HepG2 (cell line): ENCODE data around the gene PLA2G4A. TPM values are rescaled to one million over a fixed set of nuclear protein-coding genes. Genes with fewer than 3 reads are reported as not detected.

ENCODE experiments used
- ATAC-seq: fragments of 200-7000 bp; cut with Tn5 transposase; 3 replicates; pipeline ENCODE4 v1.9.1; 2020; ENCODE audit warnings: mild to moderate bottlenecking, moderate library complexity
- BruUV-seq: library from RNA; stranded (reverse); fragments of 400-500 nt; replicated peaks from 2 replicates; lab custom pipeline; 2021; lab: Mats Ljungman, UMichigan
- CTCF ChIA-PET: fragments of 300-600 bp; formaldehyde crosslinking; extraction: SDS; loops from one replicate; lab custom pipeline; 2021; ENCODE audit warnings: low total read pairs, inconsistent platforms, low intra/inter-chr PET ratio; lab: Yijun Ruan, JAX
- POLR2A ChIA-PET: fragments of 350-600 bp; sonication (Branson Sonifier 250); formaldehyde crosslinking; loops from one replicate; lab custom pipeline; 2020; ENCODE audit warnings: antibody characterized with exemption, inconsistent platforms; lab: Yijun Ruan, JAX
- DNase-seq: peaks from one replicate; pipeline ENCODE4 v3.0.0-alpha.2; 2015; ENCODE audit warnings: low spot score
- FAIRE-seq: peaks from 3 replicates; lab custom pipeline; 2011; peaks lifted over from hg19 to GRCh38; lab: Jason Lieb, UNC
- H2AFZ ChIP-seq: one replicate; pipeline ENCODE4 v1.6.1; 2011; ENCODE audit warnings: low read length, inconsistent platforms
- H3K27ac ChIP-seq: fragments of 300-600 bp; 3 replicates; pipeline ENCODE4 v1.8.0; 2011; ENCODE audit warnings: mixed run types, mild to moderate bottlenecking, mixed read lengths, low read length, inconsistent platforms; ENCODE audit not compliant: insufficient read depth; ENCODE audit errors: extremely low read length
- H3K27me3 ChIP-seq, 2 experiments: fragments of 200-600 bp in 1 of 2; 2 replicates in 1 of 2; 3 replicates in 1 of 2; pipeline versions ENCODE4 v1.6.0 to v1.8.0; 2011; ENCODE audit warnings: low read length in 2 of 2, mild to moderate bottlenecking in 2 of 2, moderate library complexity in 2 of 2, inconsistent platforms in 1 of 2; ENCODE audit not compliant: insufficient read depth in 2 of 2, control insufficient read depth in 1 of 2
- H3K36me3 ChIP-seq, 2 experiments: fragments of 200-600 bp in 1 of 2; replicated peaks in 1 of 2; 2 replicates in 1 of 2; 3 replicates in 1 of 2; pipeline versions ENCODE4 v1.5.1 to v1.8.0; 2011; ENCODE audit warnings: low read length in 2 of 2, inconsistent platforms in 1 of 2; ENCODE audit not compliant: insufficient read depth in 2 of 2, control insufficient read depth in 1 of 2
- H3K4me1 ChIP-seq: 2 replicates; pipeline ENCODE4 v1.5.1; 2012; ENCODE audit warnings: low read length, inconsistent platforms; ENCODE audit not compliant: insufficient read depth
- H3K4me2 ChIP-seq: 2 replicates; pipeline ENCODE4 v1.6.0; 2011; ENCODE audit warnings: low read depth, low read length, inconsistent platforms
- H3K4me3 ChIP-seq, 3 experiments: fragments of 200-600 bp in 1 of 3; sonication (generic), shearing (Covaris generic) in 1 of 3; replicated peaks in 1 of 3; 2 replicates each; pipeline ENCODE4 v1.5.1; 2011 to 2016; ENCODE audit warnings: low read length in 3 of 3, inconsistent platforms in 2 of 3, low read depth in 2 of 3, mild to moderate bottlenecking in 2 of 3, control low read depth in 1 of 3, mixed read lengths in 1 of 3; ENCODE audit not compliant: insufficient read depth in 1 of 3
- H3K79me2 ChIP-seq: one replicate; pipeline ENCODE4 v1.6.1; 2011; ENCODE audit warnings: low read length, inconsistent platforms; ENCODE audit not compliant: insufficient read depth
- H3K9ac ChIP-seq: 2 replicates; pipeline ENCODE4 v1.6.0; 2011; ENCODE audit warnings: mild to moderate bottlenecking, low read depth, low read length, inconsistent platforms; ENCODE audit not compliant: insufficient read depth
- H3K9me3 ChIP-seq: 2 replicates; pipeline ENCODE4 v1.5.1; 2012; ENCODE audit warnings: mild to moderate bottlenecking, low read length
- H4K20me1 ChIP-seq: 2 replicates; pipeline ENCODE4 v1.6.0; 2011; ENCODE audit warnings: inconsistent platforms, mild to moderate bottlenecking, low read length, moderate library complexity; ENCODE audit not compliant: insufficient read depth
- FOXO1 ChIP-seq: sonication (generic); formaldehyde crosslinking; IDR thresholded peaks from 2 replicates; pipeline ENCODE4 v1.4.0; 2020; ENCODE audit warnings: missing genetic modification reagents
- KDM6A ChIP-seq: IDR thresholded peaks from 2 replicates; pipeline ENCODE4 v1.6.1; 2016; ENCODE audit warnings: low read depth
- MYPOP ChIP-seq: sonication (generic); formaldehyde crosslinking; IDR thresholded peaks from 2 replicates; pipeline ENCODE4 v1.8.1; 2023; ENCODE audit warnings: mild to moderate bottlenecking, moderate library complexity, missing genetic modification reagents
- NFKBIZ ChIP-seq: IDR thresholded peaks from 2 replicates; pipeline ENCODE4 v1.6.1; 2018; ENCODE audit warnings: missing genetic modification reagents, missing compliant biosample characterization
- PAF1 ChIP-seq: IDR thresholded peaks from 2 replicates; pipeline ENCODE4 v1.6.1; 2016; ENCODE audit warnings: missing genetic modification reagents, missing compliant biosample characterization
- RBM22 ChIP-seq: fragments of 200-400 bp; formaldehyde crosslinking; optimal IDR thresholded peaks from 2 replicates; pipeline ENCODE3; 2017; ENCODE audit warnings: mild to moderate bottlenecking, low read length, moderate library complexity
- SALL2 ChIP-seq: sonication (generic); formaldehyde crosslinking; IDR thresholded peaks from 2 replicates; pipeline ENCODE4 v1.8.1; 2023; ENCODE audit warnings: mild to moderate bottlenecking, missing genetic modification reagents, inconsistent platforms
- TARDBP ChIP-seq: sonication (generic); formaldehyde crosslinking; IDR thresholded peaks from 2 replicates; pipeline ENCODE4 v1.8.0; 2022; ENCODE audit warnings: mild to moderate bottlenecking, missing genetic modification reagents
- ZFP82 ChIP-seq: sonication (generic); formaldehyde crosslinking; IDR thresholded peaks from 2 replicates; pipeline ENCODE4 v1.5.1; 2020; ENCODE audit warnings: mild to moderate bottlenecking, missing genetic modification reagents, borderline replicate concordance
- ZFY ChIP-seq: sonication (generic); formaldehyde crosslinking; IDR thresholded peaks from 2 replicates; pipeline ENCODE4 v1.4.0; 2020; ENCODE audit warnings: missing genetic modification reagents
- ZNF274 ChIP-seq: sonication (generic); formaldehyde crosslinking; IDR thresholded peaks from 2 replicates; pipeline ENCODE4 v1.5.1; 2020; ENCODE audit warnings: mild to moderate bottlenecking, missing genetic modification reagents
- ZNF280D ChIP-seq: sonication (generic); formaldehyde crosslinking; IDR thresholded peaks from 2 replicates; pipeline ENCODE4 v1.5.1; 2020; ENCODE audit warnings: mild to moderate bottlenecking, missing genetic modification reagents
- ZNF703 ChIP-seq: sonication (generic); formaldehyde crosslinking; IDR thresholded peaks from 2 replicates; pipeline ENCODE4 v1.5.1; 2020; ENCODE audit warnings: missing genetic modification reagents, mild to moderate bottlenecking, moderate library complexity, borderline replicate concordance
- ZNF761 ChIP-seq: sonication (generic); formaldehyde crosslinking; conservative IDR thresholded peaks from 2 replicates; pipeline ENCODE4 v1.4.0; 2020; ENCODE audit warnings: mild to moderate bottlenecking, missing genetic modification reagents
- ZNF772 ChIP-seq: sonication (generic); formaldehyde crosslinking; IDR thresholded peaks from 2 replicates; pipeline ENCODE4 v1.5.0; 2020; ENCODE audit warnings: mild to moderate bottlenecking, missing genetic modification reagents
- WGBS: methylation state at CpG from one replicate; pipeline ENCODE4 v1.1.6; 2017; ENCODE audit warnings: low lambda C conversion rate; 5-methylcytosine and 5-hydroxymethylcytosine counted together
- in situ Hi-C: cut with HindIII; loops from 2 replicates; pipeline ENCODE4 v1.10.0; 2017; ENCODE audit warnings: low pct_unique_long_range_greater_than_20kb; ENCODE audit not compliant: extremely low pct_ligation_motif_present
- intact Hi-C: fragments of 100-400 bp; cut with micrococcal nuclease; formaldehyde crosslinking; loops from one replicate; pipeline ENCODE4 v1.10.0; 2022; ENCODE audit not compliant: unreplicated experiment
- polyA plus RNA-seq, 8 experiments: library from polyadenylated mRNA; depleted of rRNA in 3 of 8; stranded (reverse) in 7 of 8; unstranded in 1 of 8; fragments of >200 nt; fragmentation: Illumina TruSeq in 4 of 8; extraction: Trizol in 4 of 8; gene quantifications; 2 replicates each; pipeline versions ENCODE4 v1.2.1 to v1.2.3, GENCODE V29; 2011 to 2016; ENCODE audit warnings: low read depth in 4 of 8, missing spikeins in 1 of 8, mixed read lengths in 1 of 8; ENCODE audit not compliant: insufficient read depth in 1 of 8
- total RNA-seq, 5 experiments: library from RNA; depleted of rRNA; stranded (reverse); fragments of >200 nt; fragmentation: Illumina TruSeq; extraction: Trizol; gene quantifications; 2 replicates each; pipeline ENCODE4 v1.2.3, GENCODE V29; 2016; ENCODE audit warnings: low read depth in 1 of 5

Gene PLA2G4A
- total and polyA plus RNA-seq, 2 of the 13 experiments (the other 11 are each of a cell fraction or from before 2014, with no cell fraction given), result not detected

DNA sequence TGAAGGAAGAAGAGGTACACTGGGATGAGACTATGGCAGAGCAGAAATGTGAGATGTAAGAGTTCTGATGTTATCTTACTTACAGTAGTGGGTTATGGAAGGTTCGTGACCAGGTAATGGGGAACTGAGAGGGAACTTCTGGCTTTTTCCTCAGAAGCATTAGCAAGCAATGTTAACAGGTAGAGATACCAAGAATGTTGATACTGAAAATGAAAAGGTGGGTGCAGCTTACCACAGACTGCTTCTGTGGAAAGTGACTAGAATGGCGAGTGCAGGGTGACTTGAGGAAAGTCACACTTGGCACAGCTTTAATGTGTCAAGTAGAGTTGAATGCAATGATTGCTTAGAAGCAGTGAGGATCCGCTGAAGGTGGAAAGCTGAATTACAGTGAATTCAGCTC is 70.8 kb downstream of the PLA2G4A start:
- Histone ChIP-seq H2AFZ (no peak overlapping the region), H3K79me2 (no peaks in the 10 kb centered on the region), H3K4me3 (no peak overlapping the region), H3K9me3 (no peaks in the 10 kb centered on the region), H3K27ac (no peak overlapping the region), H3K9ac (no peak overlapping the region), H3K27me3 (no peaks in the 10 kb centered on the region; a peak in 1 of 5 replicates), H4K20me1 (no peaks in the 10 kb centered on the region), H3K4me2 (no peak overlapping the region), H3K4me1 (no peaks in the 10 kb centered on the region), H3K36me3 (no peaks in the 10 kb centered on the region)
- ATAC-seq (no peak), FAIRE-seq (no peak), DNase-seq (no peak)
- intact Hi-C loops (no loop called here), in situ Hi-C loops (no loop called here)
- TF ChIP-seq SALL2 (CRISPR knock-in tag) (no peak), RBM22 (no peak), NFKBIZ (CRISPR knock-in tag) (no peak), ZNF772 (CRISPR knock-in tag) (no peak), KDM6A (no peak), ZNF280D (CRISPR knock-in tag) (no peak), ZNF761 (CRISPR knock-in tag) (no peak), ZNF274 (CRISPR knock-in tag) (no peak), MYPOP (no peak), FOXO1 (no peak), ZNF703 (CRISPR knock-in tag) (no peak), PAF1 (CRISPR knock-in tag) (no peak), TARDBP (CRISPR knock-in tag) (no peak), ZFY (CRISPR knock-in tag) (no peak), ZFP82 (CRISPR knock-in tag) (no peak)
- WGBS, result 27% methylated on average over 3 of the region's 3 CpGs
- POLR2A ChIA-PET, result no interaction called here
- no TSS peak for BruUV-seq
- CTCF ChIA-PET, result no interaction called here
